MM.1S (cell line): ENCODE data around the gene GUCD1.

Source experiments
- DNase-seq: peaks from one replicate; pipeline ENCODE4 v3.0.0-alpha.2; 2015
- H2AFZ ChIP-seq: fragments of 300-600 bp; sonication (generic); 2 replicates; pipeline ENCODE4 v1.6.0; 2016; ENCODE audit warnings: antibody characterized with exemption, low read length
- H3F3A ChIP-seq: fragments of 300-600 bp; sonication (generic); 2 replicates; pipeline ENCODE4 v1.6.1; 2016; ENCODE audit warnings: mild to moderate bottlenecking, antibody characterized with exemption, low read length, moderate library complexity, mixed read lengths; ENCODE audit not compliant: insufficient read depth
- H3K27ac ChIP-seq: fragments of 300-600 bp; sonication (generic); 2 replicates; pipeline ENCODE4 v1.5.1; 2016; ENCODE audit warnings: mild to moderate bottlenecking, low read length
- H3K27me3 ChIP-seq: fragments of 300-600 bp; sonication (generic); replicated peaks from 2 replicates; pipeline ENCODE4 v1.6.0; 2016; ENCODE audit warnings: low read length; ENCODE audit not compliant: insufficient read depth
- H3K36me3 ChIP-seq: fragments of 300-600 bp; sonication (generic); replicated peaks from 2 replicates; pipeline ENCODE4 v1.6.1; 2016; ENCODE audit warnings: mild to moderate bottlenecking, low read length, mixed read lengths; ENCODE audit not compliant: insufficient read depth
- H3K4me1 ChIP-seq: fragments of 300-600 bp; sonication (generic); 2 replicates; pipeline ENCODE4 v1.6.1; 2016; ENCODE audit warnings: low read length, mixed read lengths
- H3K4me2 ChIP-seq: fragments of 300-600 bp; sonication (generic); 2 replicates; pipeline ENCODE4 v1.6.0; 2016; ENCODE audit warnings: low read depth, low read length
- H3K4me3 ChIP-seq: fragments of 300-600 bp; sonication (generic); 2 replicates; pipeline ENCODE4 v1.5.1; 2016; ENCODE audit warnings: low read length, mixed read lengths
- H3K79me2 ChIP-seq: fragments of 300-600 bp; sonication (generic); 2 replicates; pipeline ENCODE4 v1.6.1; 2016; ENCODE audit warnings: mixed run types, low read length, mixed read lengths
- H3K9ac ChIP-seq: fragments of 300-600 bp; sonication (generic); 2 replicates; pipeline ENCODE4 v1.6.1; 2016; ENCODE audit warnings: low read length, mixed read lengths
- H3K9me2 ChIP-seq: fragments of 300-600 bp; sonication (generic); replicated peaks from 2 replicates; pipeline ENCODE4 v1.6.1; 2016; ENCODE audit warnings: mild to moderate bottlenecking, low read length, mixed read lengths; ENCODE audit not compliant: insufficient read depth
- H3K9me3 ChIP-seq: fragments of 300-600 bp; sonication (generic); replicated peaks from 2 replicates; pipeline ENCODE4 v1.6.1; 2016; ENCODE audit warnings: mild to moderate bottlenecking, low read length, mixed read lengths; ENCODE audit not compliant: insufficient read depth
- H4K20me1 ChIP-seq: fragments of 300-600 bp; sonication (generic); 2 replicates; pipeline ENCODE4 v1.6.1; 2016; ENCODE audit warnings: mild to moderate bottlenecking, low read length, moderate library complexity, mixed read lengths; ENCODE audit not compliant: insufficient read depth
- EZH2 ChIP-seq: fragments of 300-600 bp; sonication (generic); optimal IDR thresholded peaks from 2 replicates; pipeline ENCODE3; 2017; ENCODE audit warnings: low read depth, mild to moderate bottlenecking, antibody characterized with exemption, low read length, mixed read lengths
- EZH2phosphoT487 ChIP-seq: fragments of 300-600 bp; sonication (generic); IDR thresholded peaks from 2 replicates; pipeline ENCODE4 v1.6.1; 2018; ENCODE audit warnings: antibody characterized with exemption, low read length
- TF ChIP-seq, protein P1 (sequence below): fragments of 300-600 bp; sonication (generic); IDR thresholded peaks from 2 replicates; pipeline ENCODE4 v1.5.1; 2016; ENCODE audit warnings: antibody characterized with exemption, low read length, mixed read lengths

Gene GUCD1

GRCh38 chr22:24502541-24502940, 52.4 kb downstream of the GUCD1 start:
- Histone ChIP-seq H3F3A (no peaks in the 10 kb centered on the region), H3K79me2 (no peaks in the 10 kb centered on the region), H3K9ac (no peak overlapping the region), H3K9me2 (no peaks in the 10 kb centered on the region), H3K4me3 (no peak overlapping the region), H3K27ac (no peak overlapping the region), H4K20me1 (no peaks in the 10 kb centered on the region), H3K4me1 (no peaks in the 10 kb centered on the region), H3K27me3 (no peaks in the 10 kb centered on the region), H2AFZ (no peak overlapping the region), H3K36me3 (no peaks in the 10 kb centered on the region), H3K4me2 (no peak overlapping the region), H3K9me3 (no peaks in the 10 kb centered on the region)
- no peak for DNase-seq
- TF ChIP-seq EZH2phosphoT487 (no peak), EZH2 (no peak)
- TF ChIP-seq, protein P1, sequence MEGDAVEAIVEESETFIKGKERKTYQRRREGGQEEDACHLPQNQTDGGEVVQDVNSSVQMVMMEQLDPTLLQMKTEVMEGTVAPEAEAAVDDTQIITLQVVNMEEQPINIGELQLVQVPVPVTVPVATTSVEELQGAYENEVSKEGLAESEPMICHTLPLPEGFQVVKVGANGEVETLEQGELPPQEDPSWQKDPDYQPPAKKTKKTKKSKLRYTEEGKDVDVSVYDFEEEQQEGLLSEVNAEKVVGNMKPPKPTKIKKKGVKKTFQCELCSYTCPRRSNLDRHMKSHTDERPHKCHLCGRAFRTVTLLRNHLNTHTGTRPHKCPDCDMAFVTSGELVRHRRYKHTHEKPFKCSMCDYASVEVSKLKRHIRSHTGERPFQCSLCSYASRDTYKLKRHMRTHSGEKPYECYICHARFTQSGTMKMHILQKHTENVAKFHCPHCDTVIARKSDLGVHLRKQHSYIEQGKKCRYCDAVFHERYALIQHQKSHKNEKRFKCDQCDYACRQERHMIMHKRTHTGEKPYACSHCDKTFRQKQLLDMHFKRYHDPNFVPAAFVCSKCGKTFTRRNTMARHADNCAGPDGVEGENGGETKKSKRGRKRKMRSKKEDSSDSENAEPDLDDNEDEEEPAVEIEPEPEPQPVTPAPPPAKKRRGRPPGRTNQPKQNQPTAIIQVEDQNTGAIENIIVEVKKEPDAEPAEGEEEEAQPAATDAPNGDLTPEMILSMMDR: no peak

GRCh38 chr22:24502034-24502433, 52.9 kb downstream of the GUCD1 start:
- TF ChIP-seq EZH2phosphoT487 (no peak), EZH2 (no peak)
- TF ChIP-seq, protein P1: no peak
- H3K9ac ChIP-seq: no peak overlapping the region
- H3K9me3 ChIP-seq: no peaks in the 10 kb centered on the region
- no peak overlapping the region for H3K4me2 ChIP-seq
- no peaks in the 10 kb centered on the region for H3K36me3 ChIP-seq
- H3K27me3 ChIP-seq: no peaks in the 10 kb centered on the region
- no peaks in the 10 kb centered on the region for H3K79me2 ChIP-seq
- no peak for DNase-seq
- no peaks in the 10 kb centered on the region for H3K9me2 ChIP-seq
- H3K4me1 ChIP-seq: no peaks in the 10 kb centered on the region
- no peak overlapping the region for H3K27ac ChIP-seq
- H3K4me3 ChIP-seq: no peak overlapping the region
- H3F3A ChIP-seq: no peaks in the 10 kb centered on the region
- no peak overlapping the region for H2AFZ ChIP-seq
- no peaks in the 10 kb centered on the region for H4K20me1 ChIP-seq

- no peaks in the 10 kb centered on the region for H3K27me3 ChIP-seq
- no peaks in the 10 kb centered on the region for H4K20me1 ChIP-seq
- no peak for DNase-seq
- no peaks in the 10 kb centered on the region for H3F3A ChIP-seq
- no peaks in the 10 kb centered on the region for H3K36me3 ChIP-seq
- no peak overlapping the region for H3K27ac ChIP-seq
- H3K4me1 ChIP-seq: no peaks in the 10 kb centered on the region
- H3K4me3 ChIP-seq: no peak overlapping the region
- no peaks in the 10 kb centered on the region for H3K79me2 ChIP-seq
- no peaks in the 10 kb centered on the region for H3K9me3 ChIP-seq
- H3K4me2 ChIP-seq: no peak overlapping the region
- no peaks in the 10 kb centered on the region for H3K9me2 ChIP-seq
- no peak overlapping the region for H3K9ac ChIP-seq
- no peak overlapping the region for H2AFZ ChIP-seq
- no peak for TF ChIP-seq EZH2phosphoT487
- TF ChIP-seq, protein P1: no peak
- no peak for TF ChIP-seq EZH2
Measured at GRCh38 chr22:24501301-24502005, 53.5 kb downstream of the GUCD1 start.
